K562 (cell line): ENCODE data around the gene GJC2. TPM values are rescaled to one million over a fixed set of nuclear protein-coding genes. Genes with fewer than 3 reads are reported as not detected.
A peak's percentile ranks its signal among the peaks of the same experiment; 100 is the strongest.

Experiments used
- ATAC-seq: fragments of 200-7000 bp; cut with Tn5 transposase; 3 replicates; pipeline ENCODE4 v1.9.1; 2020; ENCODE audit warnings: moderate library complexity
- BruUV-seq: library from RNA; stranded (reverse); fragments of 400-500 nt; replicated peaks from 2 replicates; lab custom pipeline; 2021; lab: Mats Ljungman, UMichigan
- CTCF ChIA-PET: fragments of 300-600 bp; formaldehyde crosslinking; extraction: SDS; loops from one replicate; lab custom pipeline; 2021; ENCODE audit warnings: low intra/inter-chr PET ratio; lab: Yijun Ruan, JAX
- POLR2A ChIA-PET: fragments of 300-600, 350-650 bp; sonication (Branson Sonifier 250); formaldehyde crosslinking; extraction: SDS; loops from one replicate; lab custom pipeline; 2021; ENCODE audit warnings: antibody characterized with exemption, inconsistent platforms; lab: Yijun Ruan, JAX
- DNase-seq, 4 experiments: peaks; one replicate each; pipeline versions ENCODE4 v3.0.0 to v3.0.0-alpha.2; 2011 to 2018; ENCODE audit warnings: low spot score in 3 of 4, mixed read lengths in 3 of 4; ENCODE audit errors: extremely low read depth in 1 of 4
- FAIRE-seq: peaks from 2 replicates; lab custom pipeline; 2011; peaks lifted over from hg19 to GRCh38; lab: Jason Lieb, UNC
- H2AFZ ChIP-seq: 2 replicates; pipeline ENCODE4 v1.6.0; 2011; ENCODE audit warnings: low read depth, low read length, control low read depth, inconsistent platforms
- H3K27ac ChIP-seq: fragments of 200-600 bp; 3 replicates; pipeline ENCODE4 v1.8.0; 2011; ENCODE audit warnings: low read depth, mild to moderate bottlenecking, control low read depth, inconsistent platforms, low read length, moderate library complexity, mixed read lengths; ENCODE audit errors: extremely low read depth
- H3K27me3 ChIP-seq, 2 experiments: fragments of 300-600 bp in 1 of 2; 2 replicates in 1 of 2; 3 replicates in 1 of 2; pipeline versions ENCODE4 v1.6.0 to v1.8.0; 2011; ENCODE audit warnings: inconsistent platforms in 2 of 2, low read length in 2 of 2, mild to moderate bottlenecking in 1 of 2, mixed read lengths in 1 of 2, moderate library complexity in 1 of 2; ENCODE audit not compliant: control insufficient read depth in 2 of 2, insufficient read depth in 2 of 2
- H3K36me3 ChIP-seq: fragments of 300-600 bp; 3 replicates; pipeline ENCODE4 v1.8.0; 2011; ENCODE audit warnings: mild to moderate bottlenecking, low read length, inconsistent platforms; ENCODE audit not compliant: control insufficient read depth, insufficient read depth
- H3K4me1 ChIP-seq, 2 experiments: fragments of 200-600 bp in 1 of 2; replicated peaks in 1 of 2; 2 replicates in 1 of 2; 3 replicates in 1 of 2; pipeline versions ENCODE4 v1.5.1 to v1.8.0; 2011; ENCODE audit warnings: inconsistent platforms in 2 of 2, low read length in 2 of 2, mild to moderate bottlenecking in 1 of 2, mixed read lengths in 1 of 2, moderate library complexity in 1 of 2; ENCODE audit not compliant: control insufficient read depth in 2 of 2, insufficient read depth in 2 of 2
- H3K4me2 ChIP-seq: 2 replicates; pipeline ENCODE4 v1.6.1; 2011; ENCODE audit warnings: low read length, control low read depth, inconsistent platforms, mixed read lengths; ENCODE audit not compliant: insufficient read depth
- H3K4me3 ChIP-seq: fragments of 200-600 bp; sonication (generic), shearing (Covaris generic); 2 replicates; pipeline ENCODE4 v1.5.1; 2016; ENCODE audit warnings: control low read depth, inconsistent platforms
- H3K79me2 ChIP-seq: fragments of 200-600 bp; 3 replicates; pipeline ENCODE4 v1.8.0; 2011; ENCODE audit warnings: low read length, inconsistent platforms; ENCODE audit not compliant: control insufficient read depth, insufficient read depth
- H3K9ac ChIP-seq, 2 experiments: 2 replicates each; pipeline versions ENCODE4 v1.6.0 to v1.6.1; 2011; ENCODE audit warnings: low read depth in 2 of 2, low read length in 2 of 2, control low read depth in 1 of 2, inconsistent platforms in 1 of 2, mild to moderate bottlenecking in 1 of 2, mixed read lengths in 1 of 2; ENCODE audit not compliant: insufficient read depth in 1 of 2
- H3K9me1 ChIP-seq: one replicate; pipeline ENCODE4 v1.6.0; 2011; ENCODE audit warnings: inconsistent platforms, mild to moderate bottlenecking, low read length, moderate library complexity; ENCODE audit not compliant: control insufficient read depth, insufficient read depth
- H3K9me3 ChIP-seq: replicated peaks from 2 replicates; pipeline ENCODE4 v1.5.1; 2011; ENCODE audit warnings: low read depth, low read length, inconsistent platforms; ENCODE audit not compliant: control insufficient read depth, insufficient read depth
- H4K20me1 ChIP-seq: replicated peaks from 2 replicates; pipeline ENCODE4 v1.6.1; 2011; ENCODE audit warnings: low read length, inconsistent platforms, mixed read lengths; ENCODE audit not compliant: control insufficient read depth, insufficient read depth
- DMBX1 ChIP-seq: fragments of 250-450 bp; sonication (Bioruptor Pico); IDR thresholded peaks from 2 replicates; pipeline ENCODE4 v1.8.0; 2022; ENCODE audit warnings: inconsistent platforms, mild to moderate bottlenecking, moderate library complexity, borderline replicate concordance
- MAZ ChIP-seq, 2 experiments: fragments of 450-650 bp in 1 of 2; sonication (generic) in 1 of 2; formaldehyde crosslinking; IDR thresholded peaks in 1 of 2; conservative IDR thresholded peaks in 1 of 2; 2 replicates each; pipeline versions ENCODE4 v1.4.0 to v1.5.0; 2020; ENCODE audit warnings: mild to moderate bottlenecking in 1 of 2, missing genetic modification reagents in 1 of 2
- NFIC ChIP-seq: fragments of 450-650 bp; IDR thresholded peaks from 2 replicates; pipeline ENCODE4 v1.6.1; 2017; ENCODE audit warnings: mild to moderate bottlenecking, inconsistent platforms
- NRF1 ChIP-seq, 2 experiments: fragments of 450-650 bp; IDR thresholded peaks in 1 of 2; conservative IDR thresholded peaks in 1 of 2; 2 replicates each; pipeline ENCODE4 v1.6.1; 2014; ENCODE audit warnings: mild to moderate bottlenecking in 2 of 2
- POLR2G ChIP-seq: fragments of 200-400 bp; formaldehyde crosslinking; IDR thresholded peaks from 2 replicates; pipeline ENCODE4 v1.6.1; 2017; ENCODE audit warnings: low read depth, mild to moderate bottlenecking, antibody characterized with exemption, low read length, moderate library complexity
- ZBTB7A ChIP-seq: IDR thresholded peaks from 2 replicates; pipeline ENCODE4 v1.6.1; 2011; ENCODE audit warnings: low read depth, mild to moderate bottlenecking, low read length, moderate library complexity, borderline replicate concordance; ENCODE audit not compliant: control insufficient read depth
- ZNF408 ChIP-seq: fragments of 250-450 bp; sonication (Bioruptor Pico); IDR thresholded peaks from 2 replicates; pipeline ENCODE4 v1.4.0; 2020; ENCODE audit warnings: low read depth, mild to moderate bottlenecking, moderate library complexity
- WGBS: fragments of 100-300 bp; shearing (Covaris generic); methylation state at CpG from one replicate; pipeline ENCODE4 v1.1.6; 2016; ENCODE audit warnings: low coverage, mixed read lengths; ENCODE audit not compliant: insufficient coverage; ENCODE audit errors: missing lambda C conversion rate; 5-methylcytosine and 5-hydroxymethylcytosine counted together
- in situ Hi-C: fragments of 300-500 bp; cut with MboI; formaldehyde crosslinking; loops from 4 replicates; pipeline ENCODE4 v1.15.0; 2018; ENCODE audit warnings: inconsistent platforms, mixed read lengths
- intact Hi-C: fragments of 100-400 bp; cut with micrococcal nuclease; formaldehyde crosslinking; loops from 2 replicates; pipeline ENCODE4 v1.14.2; 2022
- polyA plus RNA-seq, 8 experiments: library from polyadenylated mRNA; depleted of rRNA in 4 of 8; stranded (reverse) in 5 of 8; unstranded in 3 of 8; fragments of >200 nt; fragmentation: Nextera tagmentation in 2 of 8; fragmentation: Illumina TruSeq in 1 of 8; extraction: Ambion mirVana in 2 of 8; extraction: Trizol in 1 of 8; gene quantifications; 2 replicates each; pipeline versions ENCODE4 v1.2.1 to v1.2.3, GENCODE V29; 2011 to 2014; ENCODE audit warnings: inconsistent platforms in 1 of 8, missing spikeins in 1 of 8
- total RNA-seq, 7 experiments: library from RNA; depleted of rRNA in 6 of 7; stranded (reverse); fragments of >200 nt in 6 of 7; fragmentation: Illumina TruSeq in 2 of 7; extraction: Trizol in 2 of 7; gene quantifications; 2 replicates each; pipeline versions ENCODE4 v1.2.1 to v1.2.3, GENCODE V29; 2011 to 2021; ENCODE audit warnings: low replicate concordance in 1 of 7
- TF ChIP-seq, protein P1 (sequence below): conservative IDR thresholded peaks from 2 replicates; pipeline ENCODE4 v1.6.1; 2011; ENCODE audit warnings: low read depth, mild to moderate bottlenecking, low read length; ENCODE audit not compliant: control insufficient read depth

Gene GJC2
- total and polyA plus RNA-seq, 9 of the 15 experiments (the other 6 are each of a cell fraction or from before 2014, with no cell fraction given), result 0.03 to 0.62 (median 0.11) TPM; not detected in 2

DNA sequence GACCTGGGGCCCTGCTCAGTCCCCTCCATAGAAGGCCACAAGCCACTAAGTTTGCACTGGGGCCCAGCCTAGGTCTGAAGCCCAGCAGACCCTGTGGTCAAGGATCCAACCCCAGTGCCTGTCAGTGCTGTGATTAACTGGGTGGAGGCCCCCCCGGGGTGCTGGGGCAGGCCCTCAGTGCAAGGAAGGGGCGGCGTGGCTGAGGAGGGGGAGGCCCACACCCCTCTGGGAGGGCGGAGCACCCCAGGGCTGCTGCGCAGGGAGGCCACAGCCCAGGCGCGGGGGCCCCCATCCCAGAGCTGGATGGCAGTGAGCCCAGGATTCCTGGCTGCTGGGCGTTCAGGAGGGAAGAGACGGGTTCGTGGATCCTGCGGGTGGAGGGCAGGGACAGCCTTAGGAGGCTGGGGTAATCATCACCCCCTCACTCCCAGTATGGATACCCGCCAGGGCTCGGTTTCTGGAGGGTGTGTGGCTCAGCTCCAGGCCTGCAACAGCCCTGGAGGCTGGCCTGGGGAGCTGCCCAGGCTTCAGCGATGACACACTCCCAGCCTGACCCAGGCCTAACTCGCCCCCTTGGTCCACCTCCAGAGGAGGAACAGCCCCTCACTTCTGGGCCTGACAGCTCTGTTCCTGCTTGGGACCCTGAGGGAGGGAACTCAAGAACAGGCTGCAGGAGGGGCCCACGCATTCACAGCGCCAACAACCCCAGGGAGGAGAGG, 890 bp downstream of the GJC2 start:
- no peaks in the 10 kb centered on the region for H3K9me3 ChIP-seq
- H3K4me2 ChIP-seq, result no peak overlapping the region
- peaks cover 41% of the 10 kb centered on the region for H3K79me2 ChIP-seq
- peaks cover 27 to 82% of the 10 kb centered on the region in 2 experiments for H3K4me1 ChIP-seq
- CTCF ChIA-PET, result no interaction called here
- ATAC-seq, result peak; percentile 2
- DNase-seq, result peak in 3 of 4 experiments; percentile 32 to 58 (median 50)
- H3K9ac ChIP-seq, result peak overlapping the region; percentile 31 to 91; a peak in 3 of 4 replicates
- peaks cover 39% of the 10 kb centered on the region; the same call in 2 of the 3 replicates for H3K36me3 ChIP-seq
- POLR2A ChIA-PET, result interaction anchor here (0.6 to 4.2 kb wide), 8 partner anchors 7 to 1376 kb away, joined by 3 to 46 read pairs (median 8); partner anchors contain the start of genes GUK1 and IBA57
- H4K20me1 ChIP-seq, result peaks cover 19% of the 10 kb centered on the region
- TF ChIP-seq NFIC (0 out of 2 replicates have a peak, but pooled peaks have one; percentile 18), POLR2G (peak; percentile 74), MAZ (CRISPR knock-in tag; conservative IDR thresholded peaks at IDR 0.05 in 1 of 2, IDR thresholded peaks at IDR 0.05 in 1 of 2) (0 out of 4 replicates have a peak, but pooled peaks of 1 of the 2 experiments have one; percentile 30), NRF1 (conservative IDR thresholded peaks at IDR 0.05 in 1 of 2, IDR thresholded peaks at IDR 0.05 in 1 of 2) (0 out of 4 replicates have a peak, but pooled peaks of 1 of the 2 experiments have one; percentile 18), ZBTB7A (peak; percentile 64; the same call in 1 of the 2 replicates), ZNF408 (CRISPR knock-in tag) (no peak), DMBX1 (no peak)
- TF ChIP-seq, protein P1, sequence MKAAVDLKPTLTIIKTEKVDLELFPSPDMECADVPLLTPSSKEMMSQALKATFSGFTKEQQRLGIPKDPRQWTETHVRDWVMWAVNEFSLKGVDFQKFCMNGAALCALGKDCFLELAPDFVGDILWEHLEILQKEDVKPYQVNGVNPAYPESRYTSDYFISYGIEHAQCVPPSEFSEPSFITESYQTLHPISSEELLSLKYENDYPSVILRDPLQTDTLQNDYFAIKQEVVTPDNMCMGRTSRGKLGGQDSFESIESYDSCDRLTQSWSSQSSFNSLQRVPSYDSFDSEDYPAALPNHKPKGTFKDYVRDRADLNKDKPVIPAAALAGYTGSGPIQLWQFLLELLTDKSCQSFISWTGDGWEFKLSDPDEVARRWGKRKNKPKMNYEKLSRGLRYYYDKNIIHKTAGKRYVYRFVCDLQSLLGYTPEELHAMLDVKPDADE, result 0 out of 2 replicates have a peak, but pooled peaks have one; percentile 33
- no peak overlapping the region for H2AFZ ChIP-seq
- intact Hi-C loops, result no loop called here
- no peak for FAIRE-seq
- peaks cover 9% of the 10 kb centered on the region for H3K9me1 ChIP-seq
- 65% methylated on average over 9 of the region's 17 CpGs for WGBS
- in situ Hi-C loops, result no loop called here
- H3K27me3 ChIP-seq, result no peaks in the 10 kb centered on the region
- no TSS peak for BruUV-seq
- H3K4me3 ChIP-seq, result no peak overlapping the region
- H3K27ac ChIP-seq, result peak overlapping the region; percentile 62; the same call in 2 of the 3 replicates
